A673 (cell line): ENCODE measurements around the gene LRCH1. TPM values are rescaled to one million over a fixed set of nuclear protein-coding genes. Genes with fewer than 3 reads are reported as not detected.

ENCODE experiments used
- BruUV-seq: library from RNA; stranded (reverse); fragments of 400-500 nt; replicated peaks from 2 replicates; lab custom pipeline; 2021; lab: Mats Ljungman, UMichigan
- CTCF ChIA-PET: fragments of 300-600 bp; sonication (Branson Sonifier 250); formaldehyde crosslinking; loops from one replicate; lab custom pipeline; 2022; ENCODE audit warnings: antibody characterized with exemption; lab: Charles Lee
- POLR2A ChIA-PET: fragments of 300-600 bp; sonication (Branson Sonifier 250); formaldehyde crosslinking; loops from one replicate; lab custom pipeline; 2022; ENCODE audit warnings: antibody characterized with exemption; ENCODE audit not compliant: low non-redundant PET; lab: Charles Lee
- DNase-seq: peaks from one replicate; pipeline ENCODE4 v3.0.0-alpha.2; 2015; ENCODE audit warnings: low spot score
- H3K27ac ChIP-seq: fragments of 200-600 bp; sonication (generic); 2 replicates; pipeline ENCODE4 v1.5.1; 2016; ENCODE audit warnings: mixed run types, low read depth, mild to moderate bottlenecking, mixed read lengths, antibody characterized with exemption, low read length; ENCODE audit not compliant: poor library complexity, severe bottlenecking
- H3K27me3 ChIP-seq: fragments of 200-600 bp; sonication (generic); replicated peaks from 2 replicates; pipeline ENCODE4 v1.6.1; 2017; ENCODE audit warnings: mixed run types, low read depth, mild to moderate bottlenecking, mixed read lengths, antibody characterized with exemption, low read length; ENCODE audit not compliant: insufficient read depth, poor library complexity
- H3K36me3 ChIP-seq: fragments of 200-600 bp; sonication (generic); 2 replicates; pipeline ENCODE4 v1.6.1; 2016; ENCODE audit warnings: mixed run types, mild to moderate bottlenecking, mixed read lengths, antibody characterized with exemption, low read length; ENCODE audit not compliant: insufficient read depth, poor library complexity, severe bottlenecking
- H3K4me1 ChIP-seq: fragments of 200-600 bp; sonication (generic); 2 replicates; pipeline ENCODE4 v1.6.1; 2017; ENCODE audit warnings: mixed run types, mild to moderate bottlenecking, mixed read lengths, antibody characterized with exemption, low read length; ENCODE audit not compliant: insufficient read depth, poor library complexity, severe bottlenecking
- H3K4me3 ChIP-seq: fragments of 200-600 bp; sonication (generic); 2 replicates; pipeline ENCODE4 v1.5.1; 2016; ENCODE audit warnings: low read depth, mixed run types, mild to moderate bottlenecking, mixed read lengths, low read length; ENCODE audit not compliant: poor library complexity, severe bottlenecking
- H3K9me3 ChIP-seq: fragments of 200-600 bp; sonication (generic); 2 replicates; pipeline ENCODE4 v1.6.1; 2016; ENCODE audit warnings: mixed run types, low read depth, mild to moderate bottlenecking, mixed read lengths, antibody characterized with exemption, low read length; ENCODE audit not compliant: poor library complexity, severe bottlenecking
- CTCF ChIP-seq: fragments of 300-800, 200-600 bp; sonication (generic); conservative IDR thresholded peaks from 2 replicates; pipeline ENCODE4 v1.5.1; 2017; ENCODE audit warnings: low read depth, mild to moderate bottlenecking, antibody characterized with exemption, low read length, moderate library complexity, mixed read lengths
- EZH2 ChIP-seq: fragments of 200-600 bp; sonication (generic); IDR thresholded peaks from 2 replicates; pipeline ENCODE4 v1.6.1; 2017; ENCODE audit warnings: borderline replicate concordance, low read depth, mild to moderate bottlenecking, mixed read lengths, antibody characterized with exemption, low read length; ENCODE audit not compliant: poor library complexity, severe bottlenecking
- intact Hi-C: fragments of 100-400 bp; cut with micrococcal nuclease; formaldehyde crosslinking; loops from one replicate; pipeline ENCODE4 v1.10.0; 2022; ENCODE audit not compliant: unreplicated experiment
- total RNA-seq: library from RNA; stranded (reverse); gene quantifications from 2 replicates; pipeline ENCODE4 v1.2.3, GENCODE V29; 2021

Gene LRCH1
- total RNA-seq, 1 experiment from 2014 or later: 25.3 TPM

- H3K4me3 ChIP-seq: no peak overlapping the region
- POLR2A ChIA-PET: no interaction called here
- peak overlapping the region; percentile 39 for H3K27ac ChIP-seq
- H3K4me1 ChIP-seq: peaks cover 73% of the 10 kb centered on the region
- intact Hi-C loops: loop anchor here (5.0 kb wide), 1 partner anchor 68 kb away; the partner anchor contains the start of gene LRCH1
- no peaks in the 10 kb centered on the region for H3K36me3 ChIP-seq
- H3K9me3 ChIP-seq: no peaks in the 10 kb centered on the region
- no peaks in the 10 kb centered on the region for H3K27me3 ChIP-seq
- CTCF ChIA-PET: no interaction called here
- TF ChIP-seq EZH2 (no peak), CTCF (no peak)
- no TSS peak for BruUV-seq
- no peak for DNase-seq
These were observed 67.5 kb downstream of the LRCH1 start for GRCh38 chr13:46620471-46620870.

GRCh38 chr13:46621133-46621532, 68.2 kb downstream of the LRCH1 start:
- Histone ChIP-seq H3K4me1 (peaks cover 68% of the 10 kb centered on the region), H3K9me3 (no peaks in the 10 kb centered on the region), H3K4me3 (no peak overlapping the region), H3K27me3 (no peaks in the 10 kb centered on the region), H3K27ac (peak overlapping the region; percentile 39), H3K36me3 (no peaks in the 10 kb centered on the region)
- intact Hi-C loops: loop anchor here (5.0 kb wide), 1 partner anchor 69 kb away; the partner anchor contains the start of gene LRCH1
- no TSS peak for BruUV-seq
- no peak for DNase-seq
- CTCF ChIA-PET: no interaction called here
- POLR2A ChIA-PET: no interaction called here
- TF ChIP-seq CTCF: no peak
- TF ChIP-seq EZH2: no peak

GRCh38 chr13:46621792-46622629, 69.0 kb downstream of the LRCH1 start:
- TF ChIP-seq CTCF (no peak), EZH2 (no peak)
- no peaks in the 10 kb centered on the region for H3K27me3 ChIP-seq
- BruUV-seq: no TSS peak
- peak overlapping the region; percentile 73 for H3K27ac ChIP-seq
- peaks cover 67% of the 10 kb centered on the region for H3K4me1 ChIP-seq
- intact Hi-C loops: loop anchor here (5.0 kb wide), 1 partner anchor 70 kb away; the partner anchor contains the start of gene LRCH1
- peak; percentile 49 for DNase-seq
- POLR2A ChIA-PET: no interaction called here
- H3K36me3 ChIP-seq: no peaks in the 10 kb centered on the region
- CTCF ChIA-PET: no interaction called here
- peak overlapping the region; percentile 23 for H3K4me3 ChIP-seq
- H3K9me3 ChIP-seq: no peaks in the 10 kb centered on the region
